BE2C (cell line): ENCODE data around the gene TANC2.

Source experiments
- DNase-seq: peaks from one replicate; pipeline ENCODE4 v3.0.0-alpha.2; 2020
- H3K27me3 ChIP-seq: fragments of 250-450 bp; sonication (Bioruptor Pico); 2 replicates; pipeline ENCODE4 v1.5.1; 2020; ENCODE audit warnings: mild to moderate bottlenecking
- H3K36me3 ChIP-seq: fragments of 250-450 bp; sonication (Bioruptor Pico); 2 replicates; pipeline ENCODE4 v1.5.1; 2020; ENCODE audit warnings: mild to moderate bottlenecking
- H3K4me1 ChIP-seq: fragments of 250-450 bp; sonication (Bioruptor Pico); 2 replicates; pipeline ENCODE4 v1.5.1; 2020
- H3K4me3 ChIP-seq: 2 replicates; pipeline ENCODE4 v1.5.1; 2011; ENCODE audit warnings: low read depth, low read length
- H3K9me3 ChIP-seq: fragments of 250-450 bp; sonication (Bioruptor Pico); 2 replicates; pipeline ENCODE4 v1.5.1; 2020
- CTCF ChIP-seq: IDR thresholded peaks from 2 replicates; pipeline ENCODE4 v1.5.1; 2012; ENCODE audit warnings: mild to moderate bottlenecking, low read depth, low read length

The TANC2 gene

GRCh38 chr17:62966426-62967204 is 580 bp downstream of the TANC2 start:
- TF ChIP-seq CTCF, result no peak
- peak; percentile 36 for DNase-seq
- no peaks in the 10 kb centered on the region for H3K9me3 ChIP-seq
- no peaks in the 10 kb centered on the region for H3K27me3 ChIP-seq
- no peaks in the 10 kb centered on the region for H3K36me3 ChIP-seq
- H3K4me1 ChIP-seq, result peaks cover 16% of the 10 kb centered on the region
- peak overlapping the region; percentile 82 for H3K4me3 ChIP-seq

DNA sequence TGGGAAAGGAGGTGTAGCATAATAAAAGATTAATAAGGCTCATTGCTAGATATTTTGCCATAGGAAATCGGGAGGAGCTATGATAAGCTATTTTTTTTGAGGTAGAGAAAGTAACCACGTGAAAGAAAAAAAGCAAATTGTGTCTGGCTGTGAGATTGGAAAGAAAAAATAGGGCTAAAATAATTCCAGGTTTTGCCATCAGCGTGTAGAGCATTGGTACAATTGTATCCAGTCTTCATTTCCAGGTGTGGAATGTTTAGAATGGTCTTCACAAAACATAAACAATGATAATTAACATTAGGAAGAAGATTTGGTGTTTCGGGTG is 1.1 kb downstream of the TANC2 start:
- Histone ChIP-seq H3K9me3 (no peaks in the 10 kb centered on the region), H3K36me3 (no peaks in the 10 kb centered on the region), H3K4me1 (peaks cover 16% of the 10 kb centered on the region), H3K27me3 (no peaks in the 10 kb centered on the region), H3K4me3 (peak overlapping the region; percentile 82)
- TF ChIP-seq CTCF, result no peak
- no peak for DNase-seq

GRCh38 chr17:62968445-62968923 is 2.4 kb downstream of the TANC2 start:
- Histone ChIP-seq H3K4me1 (peaks cover 12% of the 10 kb centered on the region), H3K9me3 (no peaks in the 10 kb centered on the region), H3K27me3 (no peaks in the 10 kb centered on the region), H3K4me3 (peak overlapping the region; percentile 82), H3K36me3 (no peaks in the 10 kb centered on the region)
- peak; percentile 99 for TF ChIP-seq CTCF
- peak; percentile 68 for DNase-seq

GRCh38 chr17:62970610-62971009 is 4.6 kb downstream of the TANC2 start:
- H3K4me3 ChIP-seq, result no peak overlapping the region
- peaks cover under 1% of the 10 kb centered on the region for H3K4me1 ChIP-seq
- no peaks in the 10 kb centered on the region for H3K27me3 ChIP-seq

DNA sequence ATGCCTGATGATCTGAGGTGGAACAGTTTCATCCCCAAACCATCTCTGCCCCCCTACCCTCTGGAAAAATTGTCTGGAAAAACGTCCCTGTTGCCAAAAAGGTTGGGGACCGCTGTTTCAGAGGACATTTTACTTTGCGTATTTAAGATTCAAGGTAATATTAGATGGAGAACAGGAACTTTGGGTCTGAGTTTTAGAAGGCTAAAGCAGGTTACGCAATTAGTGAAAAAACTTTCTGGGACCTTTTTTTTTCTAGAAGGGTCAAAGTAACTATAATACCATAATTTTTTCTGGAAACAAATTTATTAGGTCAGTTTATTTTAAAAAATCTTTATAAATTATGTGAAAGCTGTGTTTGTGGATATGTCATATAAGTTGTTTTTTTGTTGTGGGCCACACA is 5.8 kb downstream of the TANC2 start:
- TF ChIP-seq CTCF, result no peak
- DNase-seq, result no peak
- H3K36me3 ChIP-seq, result no peaks in the 10 kb centered on the region

More at GRCh38 chr17:62970610-62971009, 4.6 kb downstream of the TANC2 start:
- no peak for TF ChIP-seq CTCF
- Histone ChIP-seq H3K36me3 (no peaks in the 10 kb centered on the region), H3K9me3 (no peaks in the 10 kb centered on the region)
- DNase-seq, result no peak

DNA sequence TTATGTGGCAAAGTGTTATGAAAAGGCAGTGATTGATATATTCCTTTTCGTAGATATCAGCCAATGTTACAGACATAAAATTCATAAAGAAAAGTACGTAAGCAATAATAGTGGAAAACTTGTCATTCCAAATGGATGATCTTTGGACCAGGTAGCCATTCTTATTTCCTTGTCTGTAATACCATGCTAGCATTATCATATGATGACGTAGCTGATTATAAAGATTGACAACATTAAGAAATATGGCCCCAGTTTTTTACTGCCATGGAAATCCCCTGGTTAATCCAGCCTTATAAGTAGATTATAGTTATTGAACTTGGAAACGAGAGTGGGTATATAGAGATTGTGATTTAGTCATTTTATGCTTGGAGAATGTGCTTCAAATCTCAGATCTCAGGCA is 8.8 kb downstream of the TANC2 start:
- Histone ChIP-seq H3K9me3 (no peaks in the 10 kb centered on the region), H3K36me3 (no peaks in the 10 kb centered on the region), H3K27me3 (no peaks in the 10 kb centered on the region), H3K4me1 (no peaks in the 10 kb centered on the region; the same call in 1 of the 2 replicates), H3K4me3 (no peak overlapping the region)
- no peak for DNase-seq
- no peak for TF ChIP-seq CTCF

More for the DNA sequence above, 5.8 kb downstream of the TANC2 start:
- Histone ChIP-seq H3K4me3 (no peak overlapping the region), H3K9me3 (no peaks in the 10 kb centered on the region), H3K27me3 (no peaks in the 10 kb centered on the region), H3K4me1 (no peaks in the 10 kb centered on the region; the same call in 1 of the 2 replicates)
